NT2/D1 (cell line): ENCODE measurements around the gene TRPM2.
"Not testable (repeated sequence)": the region's sequence is repeated elsewhere in the genome, so short reads cannot be mapped to it uniquely, and the experiment has no call there.

ENCODE experiments used
- SUZ12 ChIP-seq: IDR thresholded peaks from 2 replicates; pipeline ENCODE4 v1.6.1; 2011; ENCODE audit not compliant: insufficient read length, insufficient read depth; ENCODE audit errors: extremely low read depth
- YY1 ChIP-seq: IDR thresholded peaks from 2 replicates; pipeline ENCODE4 v1.6.1; 2011; ENCODE audit not compliant: insufficient read length, insufficient read depth
- ZNF274 ChIP-seq: IDR thresholded peaks from 2 replicates; pipeline ENCODE4 v1.6.1; 2011; ENCODE audit warnings: mild to moderate bottlenecking, low read depth, low read length

GRCh38 chr21:44479556-44480199, 126.3 kb downstream of the TRPM2 start:
- TF ChIP-seq ZNF274, YY1, SUZ12: not testable (repeated sequence)
